IMR-90 (cell line): ENCODE measurements around the gene KDM5B. TPM values are rescaled to one million over a fixed set of nuclear protein-coding genes. Genes with fewer than 3 reads are reported as not detected.

Source experiments
- ATAC-seq: fragments of 200-7000 bp; cut with Tn5 transposase; 2 replicates; pipeline ENCODE4 v1.9.1; 2020; ENCODE audit warnings: low read depth, mild to moderate bottlenecking, moderate library complexity
- BruUV-seq: library from RNA; stranded (reverse); fragments of 400-500 nt; replicated peaks from 2 replicates; lab custom pipeline; 2021; lab: Mats Ljungman, UMichigan
- CTCF ChIA-PET: fragments of 300-600 bp; formaldehyde crosslinking; extraction: SDS; loops from one replicate; lab custom pipeline; 2021; ENCODE audit warnings: antibody characterized with exemption; lab: Yijun Ruan, JAX
- POLR2A ChIA-PET: fragments of 300-600 bp; sonication (Branson Sonifier 250); formaldehyde crosslinking; loops from one replicate; lab custom pipeline; 2022; ENCODE audit warnings: antibody characterized with exemption; ENCODE audit not compliant: unreplicated experiment; lab: Charles Lee
- DNase-seq: peaks from one replicate; pipeline ENCODE4 v3.0.0; 2013
- H2AFZ ChIP-seq: replicated peaks from 2 replicates; pipeline ENCODE3; 2013; ENCODE audit warnings: low read length, mild to moderate bottlenecking; ENCODE audit not compliant: poor library complexity
- H2AK5ac ChIP-seq: 2 replicates; pipeline ENCODE4 v1.6.1; 2013; ENCODE audit warnings: low read depth, low read length, inconsistent platforms
- H2AK9ac ChIP-seq: replicated peaks from 2 replicates; pipeline ENCODE3; 2013; ENCODE audit warnings: mild to moderate bottlenecking, low read depth, low read length, moderate library complexity; ENCODE audit not compliant: poor library complexity
- H2BK120ac ChIP-seq: 2 replicates; pipeline ENCODE4 v1.6.1; 2013; ENCODE audit warnings: low read depth, low read length, inconsistent platforms
- H2BK15ac ChIP-seq: 3 replicates; pipeline ENCODE4 v1.6.1; 2013; ENCODE audit warnings: low read depth, low read length, inconsistent platforms
- H2BK20ac ChIP-seq: 2 replicates; pipeline ENCODE4 v1.6.1; 2013; ENCODE audit warnings: low read depth, mild to moderate bottlenecking, inconsistent platforms, low read length, moderate library complexity
- H2BK5ac ChIP-seq: 2 replicates; pipeline ENCODE4 v1.6.1; 2013; ENCODE audit warnings: mild to moderate bottlenecking, low read depth, low read length, inconsistent platforms; ENCODE audit not compliant: poor library complexity, severe bottlenecking
- H3K14ac ChIP-seq: replicated peaks from 2 replicates; pipeline ENCODE4 v1.6.1; 2013; ENCODE audit warnings: low read depth, low read length, inconsistent platforms
- H3K18ac ChIP-seq: 2 replicates; pipeline ENCODE4 v1.6.1; 2013; ENCODE audit warnings: low read depth, low read length, control low read depth
- H3K23ac ChIP-seq: 2 replicates; pipeline ENCODE4 v1.6.1; 2013; ENCODE audit warnings: low read depth, low read length, inconsistent platforms
- H3K27ac ChIP-seq: 2 replicates; pipeline ENCODE4 v1.5.1; 2013; ENCODE audit warnings: mild to moderate bottlenecking, control low read depth, low read length; ENCODE audit not compliant: insufficient read depth
- H3K27me3 ChIP-seq: 2 replicates; pipeline ENCODE4 v1.6.1; 2013; ENCODE audit warnings: low read length; ENCODE audit not compliant: control insufficient read depth, insufficient read depth
- H3K36me3 ChIP-seq: 2 replicates; pipeline ENCODE4 v1.6.1; 2013; ENCODE audit warnings: low read length, mixed read lengths; ENCODE audit not compliant: control insufficient read depth, insufficient read depth
- H3K4ac ChIP-seq: 2 replicates; pipeline ENCODE4 v1.6.1; 2013; ENCODE audit warnings: low read depth, low read length, inconsistent platforms
- H3K4me1 ChIP-seq: 2 replicates; pipeline ENCODE4 v1.6.1; 2013; ENCODE audit warnings: low read length, mixed read lengths; ENCODE audit not compliant: control insufficient read depth, insufficient read depth
- H3K4me2 ChIP-seq: 2 replicates; pipeline ENCODE4 v1.6.1; 2013; ENCODE audit warnings: low read depth, mild to moderate bottlenecking, control low read depth, low read length, moderate library complexity
- H3K4me3 ChIP-seq: 2 replicates; pipeline ENCODE4 v1.5.1; 2013; ENCODE audit warnings: low read depth, mild to moderate bottlenecking, control low read depth, low read length, moderate library complexity; ENCODE audit not compliant: insufficient read depth
- H3K56ac ChIP-seq: 2 replicates; pipeline ENCODE4 v1.6.1; 2013; ENCODE audit warnings: low read length, inconsistent platforms; ENCODE audit not compliant: insufficient read depth; ENCODE audit errors: extremely low read depth
- H3K79me1 ChIP-seq, 2 experiments: 2 replicates each; pipeline ENCODE4 v1.6.1; 2013; ENCODE audit warnings: low read length in 2 of 2, inconsistent platforms in 1 of 2, low read depth in 1 of 2
- H3K9ac ChIP-seq: 2 replicates; pipeline ENCODE4 v1.6.1; 2013; ENCODE audit warnings: low read depth, low read length, control low read depth
- H3K9me1 ChIP-seq: 2 replicates; pipeline ENCODE4 v1.6.1; 2013; ENCODE audit warnings: low read length, inconsistent platforms; ENCODE audit not compliant: insufficient read depth
- H3K9me3 ChIP-seq: 2 replicates; pipeline ENCODE4 v1.6.1; 2013; ENCODE audit warnings: low read length; ENCODE audit not compliant: control insufficient read depth, insufficient read depth
- H4K20me1 ChIP-seq: 2 replicates; pipeline ENCODE4 v1.6.1; 2013; ENCODE audit warnings: low read length, inconsistent platforms; ENCODE audit not compliant: insufficient read depth
- H4K5ac ChIP-seq: 2 replicates; pipeline ENCODE4 v1.6.1; 2013; ENCODE audit warnings: mild to moderate bottlenecking, low read depth, low read length, control low read depth
- H4K8ac ChIP-seq, 2 experiments: 2 replicates each; pipeline ENCODE4 v1.6.1; 2013; ENCODE audit warnings: low read depth in 2 of 2, low read length in 2 of 2, control low read depth in 1 of 2, inconsistent platforms in 1 of 2
- H4K91ac ChIP-seq: 2 replicates; pipeline ENCODE4 v1.6.1; 2013; ENCODE audit warnings: low read depth, low read length, inconsistent platforms; ENCODE audit not compliant: insufficient read depth
- MXI1 ChIP-seq: IDR thresholded peaks from 2 replicates; pipeline ENCODE4 v1.6.1; 2012; ENCODE audit warnings: low read depth, mild to moderate bottlenecking, low read length, moderate library complexity, borderline replicate concordance
- RAD21 ChIP-seq: IDR thresholded peaks from 2 replicates; pipeline ENCODE4 v1.6.1; 2012; ENCODE audit warnings: low read length, improper control_type of control experiment
- WGBS, 2 experiments: methylation state at CpG; one replicate each; pipeline versions ENCODE4 v1.1.5 to v1.1.7; 2013; ENCODE audit warnings: missing lambda C conversion rate in 2 of 2; ENCODE audit not compliant: insufficient read length in 1 of 2; ENCODE audit errors: extremely low coverage in 2 of 2; 5-methylcytosine and 5-hydroxymethylcytosine counted together
- dilution Hi-C: fragments of 300-500 bp; cut with HindIII; formaldehyde crosslinking; loops from one replicate; pipeline ENCODE4 v1.14.3; 2018; ENCODE audit warnings: low sequenced_read_pairs; ENCODE audit not compliant: unreplicated experiment
- in situ Hi-C: fragments of 300-500 bp; cut with MboI; formaldehyde crosslinking; loops from 3 replicates; pipeline ENCODE4 v1.14.3; 2019; ENCODE audit warnings: low sequenced_read_pairs, inconsistent platforms, mixed read lengths
- intact Hi-C: fragments of 100-400 bp; cut with micrococcal nuclease; formaldehyde crosslinking; loops from 2 replicates; pipeline ENCODE4 v1.10.0; 2022
- polyA plus RNA-seq, 3 experiments: library from polyadenylated mRNA; depleted of rRNA; stranded (reverse); fragments of >200 nt; gene quantifications; 2 replicates each; pipeline ENCODE4 v1.2.3, GENCODE V29; 2012; ENCODE audit warnings: low replicate concordance in 1 of 3
- total RNA-seq: library from RNA; depleted of rRNA; stranded (reverse); fragments of >200 nt; gene quantifications from 2 replicates; pipeline ENCODE4 v1.2.3, GENCODE V29; 2012
- TF ChIP-seq, protein P1 (sequence below): conservative IDR thresholded peaks from 2 replicates; pipeline ENCODE4 v1.5.1; 2012; ENCODE audit warnings: mild to moderate bottlenecking, low read depth, low read length, improper control_type of control experiment

Gene KDM5B
- total and polyA plus RNA-seq, 2 of the 4 experiments (the other 2 are of a cell fraction): 28.8 to 82.1 TPM

- DNase-seq (no peak), ATAC-seq (no peak)
- BruUV-seq: no TSS peak
- no peak overlapping the region for H4K91ac ChIP-seq
- no peaks in the 10 kb centered on the region for H3K9me3 ChIP-seq
- H3K4me1 ChIP-seq: peaks cover 3% of the 10 kb centered on the region
- POLR2A ChIA-PET: no interaction called here
- intact Hi-C loops (no loop called here), in situ Hi-C loops (no loop called here), dilution Hi-C loops (no loop called here)
- no peak overlapping the region for H2AFZ ChIP-seq
- H3K36me3 ChIP-seq: peaks cover 53% of the 10 kb centered on the region
- peaks cover 10% of the 10 kb centered on the region for H4K20me1 ChIP-seq
- H2BK15ac ChIP-seq: no peak overlapping the region
- no peak overlapping the region for H4K5ac ChIP-seq
- CTCF ChIA-PET: interaction anchor here (1.1 kb wide), 1 partner anchor 10 kb away, joined by 3 read pairs; no protein-coding TSS in a partner anchor
- no peak overlapping the region for H2BK120ac ChIP-seq
- H3K4me3 ChIP-seq: no peak overlapping the region
- H4K8ac ChIP-seq: no peak overlapping the region
- no peak overlapping the region for H2AK5ac ChIP-seq
- H3K27me3 ChIP-seq: no peaks in the 10 kb centered on the region
- H3K9me1 ChIP-seq: peaks cover 1% of the 10 kb centered on the region; the same call in 1 of the 2 replicates
- H3K79me1 ChIP-seq: peaks cover 4 to 24% of the 10 kb centered on the region in 2 experiments; a peak in 3 of 4 replicates
- no peak overlapping the region for H3K23ac ChIP-seq
- H3K4me2 ChIP-seq: no peak overlapping the region
- H3K14ac ChIP-seq: no peak overlapping the region
- no peak overlapping the region for H3K18ac ChIP-seq
- H2BK5ac ChIP-seq: no peak overlapping the region
- no peak overlapping the region for H2AK9ac ChIP-seq
- no CpG with 5 or more reads among the region's 2 CpGs for WGBS, 2 experiments
- no peak overlapping the region for H3K9ac ChIP-seq
- no peak overlapping the region for H3K4ac ChIP-seq
- H2BK20ac ChIP-seq: no peak overlapping the region
- no peak overlapping the region for H3K27ac ChIP-seq
- H3K56ac ChIP-seq: no peak overlapping the region
- TF ChIP-seq, protein P1, sequence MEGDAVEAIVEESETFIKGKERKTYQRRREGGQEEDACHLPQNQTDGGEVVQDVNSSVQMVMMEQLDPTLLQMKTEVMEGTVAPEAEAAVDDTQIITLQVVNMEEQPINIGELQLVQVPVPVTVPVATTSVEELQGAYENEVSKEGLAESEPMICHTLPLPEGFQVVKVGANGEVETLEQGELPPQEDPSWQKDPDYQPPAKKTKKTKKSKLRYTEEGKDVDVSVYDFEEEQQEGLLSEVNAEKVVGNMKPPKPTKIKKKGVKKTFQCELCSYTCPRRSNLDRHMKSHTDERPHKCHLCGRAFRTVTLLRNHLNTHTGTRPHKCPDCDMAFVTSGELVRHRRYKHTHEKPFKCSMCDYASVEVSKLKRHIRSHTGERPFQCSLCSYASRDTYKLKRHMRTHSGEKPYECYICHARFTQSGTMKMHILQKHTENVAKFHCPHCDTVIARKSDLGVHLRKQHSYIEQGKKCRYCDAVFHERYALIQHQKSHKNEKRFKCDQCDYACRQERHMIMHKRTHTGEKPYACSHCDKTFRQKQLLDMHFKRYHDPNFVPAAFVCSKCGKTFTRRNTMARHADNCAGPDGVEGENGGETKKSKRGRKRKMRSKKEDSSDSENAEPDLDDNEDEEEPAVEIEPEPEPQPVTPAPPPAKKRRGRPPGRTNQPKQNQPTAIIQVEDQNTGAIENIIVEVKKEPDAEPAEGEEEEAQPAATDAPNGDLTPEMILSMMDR: no peak
- no peak for TF ChIP-seq RAD21
- no peak for TF ChIP-seq MXI1
Observed at GRCh38 chr1:202762019-202762418, 46.2 kb downstream of the KDM5B start.
